ENCODE data around the gene ATG7.

- TF ChIP-seq CTCF (IDR thresholded peaks at IDR 0.05) (no peak), POLR2A (IDR thresholded peaks at IDR 0.05) (no peak)
Measured at GRCh38 chr3:11422291-11422690, 150.1 kb downstream of the ATG7 start.
